Activated T-cell treated with anti-CD3 and anti-CD28 coated beads, Interleukin-2, amount 50 U/mL, for 48 hours (primary cell): ENCODE data around the gene HPSE.
"Not testable (repeated sequence)": the region's sequence is repeated elsewhere in the genome, so short reads cannot be mapped to it uniquely, and the experiment has no call there.

Experiments used
- DNase-seq, 2 experiments: peaks; one replicate each; pipeline ENCODE4 v3.0.0-alpha.2; 2020

HPSE gene

DNA sequence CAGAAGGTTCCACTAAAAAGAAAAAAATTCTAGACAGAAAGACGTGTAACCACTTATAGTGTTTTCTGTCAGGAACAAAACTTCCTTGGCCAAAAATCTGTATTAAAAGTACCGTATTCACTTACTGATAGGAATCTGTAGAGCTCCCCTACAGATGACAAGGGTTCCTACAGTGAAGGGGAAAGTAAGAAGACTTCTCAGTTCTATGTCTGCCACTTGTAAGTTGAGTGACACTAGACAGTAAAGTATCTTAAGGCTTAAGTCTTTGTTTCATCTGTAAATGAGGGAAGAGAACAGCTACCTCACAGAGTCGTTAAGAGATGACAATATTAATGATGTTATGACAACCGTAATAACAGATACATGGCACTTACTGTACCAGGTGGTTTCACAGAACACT, 53.3 kb downstream of the HPSE start:
- DNase-seq = no peak

- no peak for DNase-seq
Observed at GRCh38 chr4:83276299-83277040, 58.2 kb downstream of the HPSE start.

- not testable (repeated sequence) for DNase-seq
Observed at GRCh38 chr4:83273926-83274325, 60.7 kb downstream of the HPSE start.

GRCh38 chr4:83272900-83273299, 61.7 kb downstream of the HPSE start:
- DNase-seq = no peak

DNA sequence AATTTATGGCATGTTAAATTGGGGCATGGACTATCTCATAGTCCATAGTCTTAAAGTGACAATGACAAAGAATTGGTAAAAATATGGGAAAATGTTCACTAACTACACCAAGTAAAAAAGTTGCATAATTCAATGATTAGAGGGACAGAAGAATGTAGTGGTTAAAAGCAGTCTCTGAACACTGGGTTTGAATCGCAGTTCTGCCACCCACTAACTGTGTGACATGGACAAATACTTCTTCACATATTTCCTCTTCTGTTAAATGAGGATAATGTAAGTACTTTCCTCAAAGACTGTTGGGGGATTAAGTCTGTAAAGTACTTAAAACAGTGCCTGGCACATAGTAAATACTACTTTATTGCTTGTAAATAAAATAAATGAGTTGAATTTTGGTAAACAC, 65.4 kb downstream of the HPSE start:
- DNase-seq = no peak

- no peak for DNase-seq
Observed at GRCh38 chr4:83268491-83268890, 66.2 kb downstream of the HPSE start.

- no peak for DNase-seq
Observed at GRCh38 chr4:83267830-83268475, 66.7 kb downstream of the HPSE start.

DNA sequence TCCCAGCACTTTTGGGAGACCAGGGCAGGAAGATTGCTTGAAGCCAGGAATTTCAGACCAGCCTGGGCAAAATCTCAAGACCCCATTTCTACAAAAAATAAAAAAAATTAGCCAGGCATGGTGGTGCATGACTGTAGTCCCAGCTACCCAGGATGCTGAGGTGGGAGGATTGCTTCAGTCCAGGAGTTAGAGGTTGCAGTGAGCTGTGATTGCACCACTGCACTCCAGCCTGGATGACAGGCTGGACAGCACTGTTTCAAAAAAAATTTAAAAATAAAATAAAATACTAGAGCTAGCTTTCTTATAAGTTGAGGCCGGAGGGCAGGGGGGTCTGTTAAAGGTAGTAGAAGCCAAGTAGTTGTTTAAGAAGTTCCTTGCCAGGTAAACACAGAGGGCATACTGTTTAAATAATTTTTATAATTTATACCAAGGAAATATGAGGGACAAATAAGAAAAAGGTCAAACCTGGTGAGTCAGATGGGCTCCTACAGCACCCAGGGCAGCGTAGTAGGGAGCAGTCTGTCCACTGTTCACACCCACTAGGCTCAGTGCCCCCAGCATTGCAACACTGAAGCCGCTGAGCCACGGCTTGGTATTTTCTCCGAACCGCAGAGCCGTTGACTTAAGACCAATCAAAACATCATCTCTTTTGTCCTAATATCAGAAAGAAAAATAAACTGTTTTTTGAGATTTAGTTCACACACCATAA, 67.4 kb downstream of the HPSE start:
- no peak for DNase-seq

DNA sequence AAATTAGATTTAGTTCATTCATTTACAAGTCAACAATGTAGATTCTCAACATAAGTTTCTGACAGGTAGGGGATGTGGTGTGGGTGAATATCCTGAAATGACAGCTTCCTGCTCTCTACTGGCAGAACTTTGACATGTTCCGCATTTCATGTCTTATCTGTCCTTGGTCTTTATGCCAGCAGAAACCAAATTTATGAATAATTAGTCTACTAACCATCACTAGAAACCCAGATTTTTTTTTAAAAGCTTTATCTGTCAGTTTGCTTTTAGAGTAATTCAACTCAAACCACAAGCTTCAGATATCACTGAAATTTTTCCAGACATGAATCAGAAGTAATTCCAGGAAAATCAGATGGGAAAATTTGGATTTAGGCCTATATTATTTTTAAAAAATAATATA, 68.0 kb downstream of the HPSE start:
- no peak for DNase-seq

DNA sequence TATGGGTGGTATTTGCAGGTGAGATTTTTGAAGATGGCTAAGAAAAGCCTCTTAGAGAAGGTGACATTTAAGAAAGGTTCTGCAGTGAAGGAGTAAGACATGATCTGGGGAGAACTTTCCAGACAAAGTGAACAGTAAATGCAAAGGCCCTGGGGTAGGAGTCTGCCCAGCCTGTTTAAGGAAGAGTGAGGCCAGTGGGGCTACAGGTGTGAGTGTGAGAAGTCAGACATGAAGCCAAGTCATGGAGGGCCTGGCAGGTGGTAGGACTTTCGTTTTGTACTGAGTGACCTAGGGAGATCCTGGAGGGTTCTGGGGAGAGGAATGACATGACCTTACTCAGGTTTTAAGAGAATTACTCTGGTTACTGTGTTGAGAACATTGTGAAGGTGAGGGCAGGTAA, 71.5 kb downstream of the HPSE start:
- DNase-seq = no peak

DNA sequence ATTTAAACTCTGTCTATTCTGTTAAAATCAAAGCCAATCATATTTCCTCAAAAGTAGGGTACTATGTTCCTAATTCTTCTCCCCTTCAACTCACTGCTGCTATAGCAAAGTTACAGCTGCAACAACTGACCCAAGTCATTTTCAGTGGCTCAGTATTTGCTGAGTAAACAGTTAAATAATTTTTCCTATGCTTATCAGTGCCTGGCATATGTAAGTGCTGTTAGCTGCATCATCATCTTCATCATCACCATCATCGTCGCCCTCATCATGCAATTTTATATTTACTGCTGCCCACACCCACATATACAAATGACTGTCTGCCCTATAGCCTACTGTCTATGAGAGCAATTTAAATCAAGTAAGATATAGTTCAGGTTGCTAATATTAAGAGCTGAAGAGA, 72.0 kb downstream of the HPSE start:
- no peak for DNase-seq

DNA sequence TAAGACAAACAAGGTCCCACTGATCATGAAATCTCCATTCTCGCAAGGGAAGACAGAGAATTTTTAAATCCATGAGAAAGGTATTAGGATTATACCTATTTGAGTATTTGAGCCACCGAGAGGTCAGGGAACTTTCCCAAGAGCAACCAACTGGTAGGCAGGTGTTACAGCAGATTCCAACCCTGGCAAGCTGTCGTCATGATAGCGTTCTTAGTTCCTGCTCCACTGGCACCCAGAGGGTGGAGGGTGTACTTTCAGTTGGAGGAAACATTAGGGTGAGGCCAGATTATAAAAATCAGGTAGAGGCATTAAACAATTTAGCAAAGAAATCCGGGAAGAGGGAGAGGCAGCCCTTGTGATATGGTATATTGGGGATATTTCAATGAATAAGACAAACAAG, 73.3 kb downstream of the HPSE start:
- DNase-seq = no peak

- no peak for DNase-seq
Observed at GRCh38 chr4:83259586-83259985, 75.1 kb downstream of the HPSE start.

GRCh38 chr4:83258461-83258860, 76.2 kb downstream of the HPSE start:
- no peak for DNase-seq

- DNase-seq = no peak
Observed at GRCh38 chr4:83257811-83258210, 76.8 kb downstream of the HPSE start.

DNA sequence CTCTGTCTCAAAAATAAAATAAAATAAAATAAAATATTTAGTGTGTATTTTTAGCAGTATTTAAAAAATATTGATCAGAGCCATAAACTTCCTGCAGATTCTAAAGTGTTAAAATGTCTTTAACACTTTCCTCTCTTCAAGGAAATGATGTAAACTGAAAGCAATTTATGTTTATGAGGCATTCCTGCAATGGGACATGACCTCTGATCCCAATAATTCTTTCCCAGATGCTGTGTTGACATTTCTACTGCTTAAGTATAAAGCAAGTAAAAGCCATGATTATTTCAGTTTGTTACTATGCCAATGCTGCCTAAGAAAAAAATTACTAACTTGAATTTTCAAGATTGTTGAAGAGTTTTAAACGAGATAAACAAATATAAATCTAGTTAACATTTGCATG, 79.1 kb downstream of the HPSE start:
- DNase-seq = no peak

- DNase-seq = peak; percentile 74 to 75
Observed at GRCh38 chr4:83252782-83253405, 81.8 kb downstream of the HPSE start.

- no peak for DNase-seq
Observed at GRCh38 chr4:83251447-83251830, 83.2 kb downstream of the HPSE start.

- no peak for DNase-seq
Observed at GRCh38 chr4:83250687-83251446, 83.8 kb downstream of the HPSE start.

DNA sequence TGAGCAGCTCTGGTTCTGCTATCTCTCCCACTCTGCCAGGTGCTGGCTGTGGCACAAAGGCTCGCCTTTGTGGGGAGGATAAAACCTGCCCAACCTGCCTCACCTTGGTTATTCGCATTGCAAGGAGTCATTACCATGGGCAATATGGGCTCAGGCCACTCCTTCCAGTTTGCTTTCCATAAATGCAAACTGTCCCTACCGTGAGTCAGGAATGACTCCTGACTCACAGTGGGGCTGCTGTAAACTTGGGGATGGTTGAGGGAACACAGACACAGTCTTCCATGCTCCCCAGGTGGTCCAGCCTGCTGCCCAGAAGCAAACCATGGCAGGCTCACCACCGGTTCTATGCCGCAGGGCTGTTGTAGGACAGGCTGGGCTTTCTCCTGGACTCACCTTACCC, 86.2 kb downstream of the HPSE start:
- DNase-seq = no peak

DNA sequence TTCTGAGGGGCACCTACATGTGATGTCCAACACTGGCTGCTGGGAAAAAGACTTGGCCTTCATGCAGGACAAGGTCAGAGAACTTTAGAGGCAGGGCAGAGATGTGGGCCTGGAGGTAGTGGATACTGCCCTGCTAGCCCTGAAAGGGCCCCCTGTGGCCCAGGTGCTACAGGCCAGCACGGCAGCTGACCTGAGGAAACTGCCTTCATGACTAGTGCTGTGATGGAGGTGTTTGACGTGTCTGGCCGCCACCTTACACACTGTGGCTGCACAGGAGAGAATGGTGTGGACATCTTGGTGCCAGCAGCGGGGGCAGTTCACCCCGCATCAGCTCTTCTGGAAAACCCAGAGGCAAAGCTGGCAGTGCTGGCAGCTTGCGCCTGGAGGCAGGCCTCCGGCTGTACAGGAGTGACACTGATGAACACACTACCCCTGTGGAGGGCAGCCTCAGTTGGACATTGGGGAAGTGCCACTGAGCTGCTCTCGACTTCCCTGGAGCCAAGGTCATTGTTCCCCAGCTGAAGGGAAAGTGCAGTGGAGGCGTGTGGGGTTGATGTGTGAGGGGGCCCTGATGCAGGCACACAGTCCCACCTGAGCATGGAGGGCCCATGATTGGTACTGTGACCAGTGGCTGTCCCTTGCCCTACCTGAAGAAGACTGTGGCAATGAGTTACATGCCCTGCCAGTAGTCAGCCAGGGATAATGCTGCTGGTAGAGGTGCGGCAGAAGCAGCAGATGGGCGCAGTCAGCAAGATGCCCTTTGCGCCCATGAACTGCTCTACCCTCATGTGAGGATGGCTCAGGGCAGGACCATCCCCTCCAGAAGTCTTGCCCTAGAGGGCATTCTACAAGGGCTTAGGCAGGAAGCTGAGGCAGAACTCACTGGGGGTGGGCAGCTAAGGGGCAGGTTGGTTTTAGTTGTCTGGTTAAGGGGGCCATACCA, 87.0 kb downstream of the HPSE start:
- no peak for DNase-seq
